Measurements from ENCODE around the gene SMIM30. TPM values are rescaled to one million over a fixed set of nuclear protein-coding genes. Genes with fewer than 3 reads are reported as not detected.

SMIM30 gene
- total and polyA plus RNA-seq, 10 of the 15 experiments (the other 5 are each of a cell fraction or from before 2014, with no cell fraction given) = 42.2 to 258 (median 96.9) TPM

- in situ Hi-C loops (cut with MboI) = no loop called here
- DNase-seq (ENCODE audit: low read depth, low spot score) = no peak
- Histone ChIP-seq H3K4me1 (ENCODE audit: control insufficient read depth, insufficient read depth, low read length) (no peaks in the 10 kb centered on the region), H3K27me3 (replicated peaks in 1 of 2; ENCODE audit: control insufficient read depth in 2 of 2, insufficient read depth in 2 of 2, low read length in 1 of 2) (no peaks in the 10 kb centered on the region), H3K27ac (ENCODE audit: control insufficient read depth, insufficient read depth) (no peak overlapping the region), H3K36me3 (ENCODE audit: control insufficient read depth in 2 of 2, insufficient read depth in 2 of 2, low read length in 1 of 2) (no peaks in the 10 kb centered on the region), H4K20me1 (ENCODE audit: control insufficient read depth, insufficient read depth) (no peaks in the 10 kb centered on the region), H3K4me2 (ENCODE audit: control insufficient read depth, insufficient read depth) (no peak overlapping the region), H2AFZ (ENCODE audit: control insufficient read depth, low read depth, low read length) (no peak overlapping the region), H3K9me3 (replicated peaks; ENCODE audit: control insufficient read depth, insufficient read depth, low read length) (no peaks in the 10 kb centered on the region), H3K4me3 (no peak overlapping the region), H3K79me2 (ENCODE audit: control insufficient read depth, insufficient read depth, low read length) (no peaks in the 10 kb centered on the region), H3K9ac (ENCODE audit: control insufficient read depth, insufficient read depth, low read length) (no peak overlapping the region)
- no peak for FAIRE-seq
- 48% methylated on average over 1 of the region's 1 CpG for WGBS (ENCODE audit: insufficient coverage, insufficient replicate concordance, low lambda C conversion rate, missing lambda C conversion rate)
- ChIA-PET POLR2A (interaction anchor here (0.7 to 1.1 kb wide), 2 partner anchors 59 to 126 kb away, joined by 3 read pairs; no protein-coding TSS in a partner anchor), RAD21 (ENCODE audit: unreplicated experiment) (interaction anchor here (0.6 kb wide), 1 partner anchor 30 kb away, joined by 3 read pairs; no protein-coding TSS in a partner anchor), SMC1A (ENCODE audit: uncharacterized antibody, unreplicated experiment) (interaction anchor here (0.8 kb wide), 1 partner anchor 9 kb away, joined by 3 read pairs; no protein-coding TSS in a partner anchor), CTCF (interaction anchor here (0.6 to 1.4 kb wide), 3 partner anchors 33 to 71 kb away, joined by 3 to 4 read pairs (median 4); no protein-coding TSS in a partner anchor)
- no peak for TF ChIP-seq MEF2B (IDR thresholded peaks at IDR 0.05; ENCODE audit: partially characterized antibody, poor library complexity, severe bottlenecking)
- TF ChIP-seq MYB (IDR thresholded peaks at IDR 0.05; ENCODE audit: borderline replicate concordance, low read depth, low read length) = no peak
- TF ChIP-seq, protein P1, sequence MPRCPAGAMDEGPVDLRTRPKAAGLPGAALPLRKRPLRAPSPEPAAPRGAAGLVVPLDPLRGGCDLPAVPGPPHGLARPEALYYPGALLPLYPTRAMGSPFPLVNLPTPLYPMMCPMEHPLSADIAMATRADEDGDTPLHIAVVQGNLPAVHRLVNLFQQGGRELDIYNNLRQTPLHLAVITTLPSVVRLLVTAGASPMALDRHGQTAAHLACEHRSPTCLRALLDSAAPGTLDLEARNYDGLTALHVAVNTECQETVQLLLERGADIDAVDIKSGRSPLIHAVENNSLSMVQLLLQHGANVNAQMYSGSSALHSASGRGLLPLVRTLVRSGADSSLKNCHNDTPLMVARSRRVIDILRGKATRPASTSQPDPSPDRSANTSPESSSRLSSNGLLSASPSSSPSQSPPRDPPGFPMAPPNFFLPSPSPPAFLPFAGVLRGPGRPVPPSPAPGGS (IDR thresholded peaks at IDR 0.05; ENCODE audit: borderline replicate concordance, insufficient read depth, low read depth, low read length, poor library complexity, severe bottlenecking) = no peak
- TF ChIP-seq POLR2AphosphoS5 (IDR thresholded peaks at IDR 0.05; ENCODE audit: low read length) = no peak
- no peak for TF ChIP-seq ZZZ3 (IDR thresholded peaks at IDR 0.05; ENCODE audit: control insufficient read depth, insufficient read length, low read depth)
- intact Hi-C loops (cut with micrococcal nuclease; ENCODE audit: unreplicated experiment) = no loop called here
- ATAC-seq = no peak
- BruUV-seq (replicated peaks) = no TSS peak
Measured at GRCh38 chr7:113092762-113093161, 25.6 kb downstream of the SMIM30 start.
